Dendritic cell treated with granulocyte-macrophage colony-stimulating factor and Interleukin-4, amounts not matched to agents 40 ng/mL and 50 ng/mL, for 4 days (primary cell): ENCODE measurements around the gene FAM72A.
"Not testable (repeated sequence)": the region's sequence is repeated elsewhere in the genome, so short reads cannot be mapped to it uniquely, and the experiment has no call there.

Experiments
- H3K27ac Mint-ChIP-seq: one replicate; pipeline ENCODE4 v1.8.0; 2022; ENCODE audit warnings: mild to moderate bottlenecking, mixed read lengths
- H3K27me3 Mint-ChIP-seq: one replicate; pipeline ENCODE4 v1.8.0; 2022; ENCODE audit warnings: mild to moderate bottlenecking, mixed read lengths
- H3K36me3 Mint-ChIP-seq: one replicate; pipeline ENCODE4 v1.8.0; 2022; ENCODE audit warnings: low read depth, mixed read lengths
- H3K4me1 Mint-ChIP-seq: one replicate; pipeline ENCODE4 v1.8.0; 2022; ENCODE audit warnings: low read depth, mixed read lengths
- H3K4me3 Mint-ChIP-seq: one replicate; pipeline ENCODE4 v1.8.0; 2022; ENCODE audit warnings: mild to moderate bottlenecking, moderate library complexity, mixed read lengths
- H3K9me3 Mint-ChIP-seq: one replicate; pipeline ENCODE4 v1.8.0; 2022; ENCODE audit warnings: mixed read lengths
- intact Hi-C: fragments of 100-400 bp; cut with micrococcal nuclease; formaldehyde crosslinking; loops from one replicate; pipeline ENCODE4 v1.15.0; 2022

FAM72A gene

GRCh38 chr1:206195182-206195581, 7.5 kb downstream of the FAM72A start:
- H3K4me3 Mint-ChIP-seq = not testable (repeated sequence)

GRCh38 chr1:206186826-206187225, 15.8 kb downstream of the FAM72A start:
- H3K27ac Mint-ChIP-seq, H3K9me3 Mint-ChIP-seq, H3K4me1 Mint-ChIP-seq, H3K36me3 Mint-ChIP-seq, H3K27me3 Mint-ChIP-seq, H3K4me3 Mint-ChIP-seq, intact Hi-C loops: not testable (repeated sequence)

More at GRCh38 chr1:206195182-206195581, 7.5 kb downstream of the FAM72A start:
- H3K27me3 Mint-ChIP-seq, H3K36me3 Mint-ChIP-seq, intact Hi-C loops, H3K27ac Mint-ChIP-seq, H3K9me3 Mint-ChIP-seq, H3K4me1 Mint-ChIP-seq: not testable (repeated sequence)

- H3K36me3 Mint-ChIP-seq, intact Hi-C loops, H3K4me3 Mint-ChIP-seq, H3K9me3 Mint-ChIP-seq, H3K4me1 Mint-ChIP-seq, H3K27me3 Mint-ChIP-seq, H3K27ac Mint-ChIP-seq: not testable (repeated sequence)
Observed at GRCh38 chr1:206185778-206186177, 16.9 kb downstream of the FAM72A start.

- H3K4me3 Mint-ChIP-seq, intact Hi-C loops, H3K4me1 Mint-ChIP-seq, H3K27ac Mint-ChIP-seq, H3K27me3 Mint-ChIP-seq, H3K9me3 Mint-ChIP-seq, H3K36me3 Mint-ChIP-seq: not testable (repeated sequence)
Observed at GRCh38 chr1:206183788-206184187, 18.9 kb downstream of the FAM72A start.

- H3K4me1 Mint-ChIP-seq, H3K4me3 Mint-ChIP-seq, H3K36me3 Mint-ChIP-seq, H3K9me3 Mint-ChIP-seq, intact Hi-C loops, H3K27me3 Mint-ChIP-seq, H3K27ac Mint-ChIP-seq: not testable (repeated sequence)
Observed at GRCh38 chr1:206182368-206183317, 20.0 kb downstream of the FAM72A start.

- H3K27me3 Mint-ChIP-seq, H3K4me3 Mint-ChIP-seq, H3K9me3 Mint-ChIP-seq, H3K4me1 Mint-ChIP-seq, H3K27ac Mint-ChIP-seq, intact Hi-C loops, H3K36me3 Mint-ChIP-seq: not testable (repeated sequence)
Observed at GRCh38 chr1:206179666-206180065, 23.0 kb downstream of the FAM72A start.

GRCh38 chr1:206178061-206178989, 24.3 kb downstream of the FAM72A start:
- H3K9me3 Mint-ChIP-seq, H3K4me1 Mint-ChIP-seq, H3K36me3 Mint-ChIP-seq, intact Hi-C loops, H3K4me3 Mint-ChIP-seq, H3K27ac Mint-ChIP-seq, H3K27me3 Mint-ChIP-seq: not testable (repeated sequence)

- H3K27ac Mint-ChIP-seq, intact Hi-C loops, H3K36me3 Mint-ChIP-seq: not testable (repeated sequence)
Observed at GRCh38 chr1:206176114-206176502, 26.5 kb downstream of the FAM72A start.

GRCh38 chr1:206175459-206176113, 27.1 kb downstream of the FAM72A start:
- H3K27ac Mint-ChIP-seq, H3K4me1 Mint-ChIP-seq, intact Hi-C loops, H3K27me3 Mint-ChIP-seq, H3K9me3 Mint-ChIP-seq, H3K36me3 Mint-ChIP-seq: not testable (repeated sequence)
- H3K4me3 Mint-ChIP-seq = peak overlapping the region; percentile 9

More at GRCh38 chr1:206176114-206176502, 26.5 kb downstream of the FAM72A start:
- not testable (repeated sequence) for H3K4me3 Mint-ChIP-seq, H3K4me1 Mint-ChIP-seq, H3K27me3 Mint-ChIP-seq, H3K9me3 Mint-ChIP-seq

- H3K36me3 Mint-ChIP-seq, H3K27ac Mint-ChIP-seq, H3K9me3 Mint-ChIP-seq, H3K4me1 Mint-ChIP-seq, H3K27me3 Mint-ChIP-seq, H3K4me3 Mint-ChIP-seq, intact Hi-C loops: not testable (repeated sequence)
Observed at GRCh38 chr1:206174182-206174868, 28.3 kb downstream of the FAM72A start.

GRCh38 chr1:206173110-206173719, 29.4 kb downstream of the FAM72A start:
- H3K27ac Mint-ChIP-seq, intact Hi-C loops, H3K27me3 Mint-ChIP-seq, H3K4me1 Mint-ChIP-seq, H3K9me3 Mint-ChIP-seq, H3K36me3 Mint-ChIP-seq, H3K4me3 Mint-ChIP-seq: not testable (repeated sequence)

- intact Hi-C loops, H3K4me1 Mint-ChIP-seq, H3K27me3 Mint-ChIP-seq, H3K9me3 Mint-ChIP-seq, H3K4me3 Mint-ChIP-seq, H3K36me3 Mint-ChIP-seq, H3K27ac Mint-ChIP-seq: not testable (repeated sequence)
Observed at GRCh38 chr1:206169794-206170193, 32.8 kb downstream of the FAM72A start.

GRCh38 chr1:206167350-206168029, 35.1 kb downstream of the FAM72A start:
- H3K4me3 Mint-ChIP-seq = not testable (repeated sequence)

More at GRCh38 chr1:206167350-206168029, 35.1 kb downstream of the FAM72A start:
- H3K27me3 Mint-ChIP-seq, H3K27ac Mint-ChIP-seq, intact Hi-C loops, H3K9me3 Mint-ChIP-seq, H3K4me1 Mint-ChIP-seq, H3K36me3 Mint-ChIP-seq: not testable (repeated sequence)
